GM19193 (cell line): ENCODE data around the gene MAP4K3.

ENCODE experiments used
- POLR2A ChIP-seq: IDR thresholded peaks from 4 replicates; pipeline ENCODE4 v1.6.1; 2011; ENCODE audit not compliant: insufficient read depth, insufficient read length; ENCODE audit errors: extremely low read depth

Gene MAP4K3

DNA sequence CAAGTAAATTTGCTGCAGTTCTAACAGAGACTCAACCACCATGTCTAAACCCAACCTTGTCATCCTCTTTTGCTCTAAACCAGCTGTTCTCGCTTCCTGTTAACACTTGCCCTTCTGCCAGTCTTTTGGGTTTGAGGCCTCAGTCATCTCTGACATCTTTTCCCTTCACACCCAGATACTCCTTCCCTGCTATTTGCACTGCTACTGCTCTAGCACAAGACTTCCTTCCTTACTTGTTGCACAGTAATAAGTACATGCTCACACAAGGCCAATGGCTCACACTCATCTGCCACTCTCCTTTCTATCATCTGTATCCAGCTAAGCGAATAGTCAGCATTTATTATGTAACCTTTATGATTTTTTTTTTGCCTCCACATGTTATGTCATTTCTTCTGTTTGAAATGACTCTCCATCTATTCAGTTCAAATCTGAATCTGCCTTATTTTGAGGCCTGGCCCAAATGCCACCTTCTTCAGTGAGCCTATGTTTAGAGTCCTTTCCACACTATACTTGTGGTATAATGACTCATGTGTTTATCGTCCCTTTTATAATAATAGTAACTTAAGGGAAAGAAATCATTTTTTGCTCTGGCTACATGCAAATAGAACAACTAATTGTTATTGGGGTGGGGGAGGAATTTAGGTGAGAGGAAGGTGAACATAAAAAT is 170.8 kb downstream of the MAP4K3 start:
- TF ChIP-seq POLR2A, result no peak

DNA sequence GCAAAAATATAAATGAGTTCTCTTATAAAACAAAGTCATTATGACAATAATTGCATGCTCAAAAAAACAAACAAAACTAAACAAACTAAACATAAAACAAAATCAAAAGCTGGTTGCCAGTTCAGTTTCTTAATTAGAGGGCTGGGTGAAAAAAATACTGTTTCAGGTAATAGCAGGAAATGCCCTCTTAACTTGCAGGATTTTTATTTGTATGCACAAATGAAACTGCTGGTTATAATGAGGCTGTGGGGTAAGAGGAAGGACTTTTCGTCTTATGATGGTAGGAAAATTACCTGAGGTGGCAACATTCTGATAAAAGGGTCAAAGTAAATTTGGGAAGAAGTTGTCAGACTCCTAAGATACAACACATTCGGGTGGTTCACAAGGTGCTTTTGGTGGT is 171.8 kb downstream of the MAP4K3 start:
- TF ChIP-seq POLR2A, result no peak

DNA sequence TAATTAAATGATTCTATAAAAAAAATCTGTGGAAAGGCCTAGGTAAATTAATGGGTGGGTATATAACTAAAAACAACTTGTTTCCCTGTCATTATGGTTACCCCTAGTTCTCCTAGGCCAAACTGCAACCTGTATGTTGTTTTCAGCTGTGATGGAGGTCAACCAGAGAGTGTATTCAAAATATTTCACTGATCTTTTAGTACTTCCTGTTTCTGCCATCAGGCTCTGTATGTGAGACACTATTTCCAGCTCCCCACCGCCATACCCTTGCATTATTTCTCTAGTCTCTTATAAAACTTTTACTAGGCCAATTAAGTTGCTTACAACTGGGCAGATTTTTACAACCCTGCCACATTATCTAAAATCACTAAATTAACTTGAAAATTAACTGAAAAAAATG is 172.4 kb downstream of the MAP4K3 start:
- no peak for TF ChIP-seq POLR2A

DNA sequence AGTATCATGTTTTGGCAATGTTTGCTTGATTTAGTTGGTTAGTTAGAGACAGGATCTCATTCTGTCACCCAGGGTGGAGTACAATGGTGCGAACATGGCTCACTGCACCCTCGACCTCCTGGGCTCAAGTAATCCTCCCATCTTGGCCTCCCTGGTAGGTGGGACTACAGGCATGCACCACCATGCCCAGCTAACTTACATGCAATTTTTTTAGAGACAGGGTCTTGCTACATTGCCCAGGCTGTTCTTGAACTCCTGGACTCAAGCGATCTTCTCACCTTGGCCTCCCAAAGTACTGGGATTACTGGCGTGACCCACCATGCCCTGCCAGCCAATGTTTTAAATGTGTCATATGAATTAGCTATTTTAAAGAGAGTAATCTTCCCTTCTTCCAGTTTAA is 177.0 kb downstream of the MAP4K3 start:
- no peak for TF ChIP-seq POLR2A

DNA sequence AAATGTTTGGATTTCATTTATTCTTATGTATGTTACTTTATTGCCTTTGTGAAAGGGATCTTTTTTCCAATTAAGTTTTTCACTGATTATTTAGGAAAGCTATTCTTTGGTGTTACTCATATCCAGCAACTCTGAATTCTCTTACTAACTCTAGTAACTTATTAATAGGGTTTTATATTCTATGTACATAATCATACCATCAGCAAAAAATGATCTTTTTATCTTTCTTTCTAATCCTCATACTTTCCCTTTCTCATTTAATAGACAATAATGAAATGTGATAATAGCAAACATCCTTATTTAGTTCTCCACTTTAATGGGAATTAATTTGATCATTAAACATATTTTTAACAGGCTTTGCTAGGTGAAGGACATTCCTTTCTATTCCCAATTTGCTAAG is 181.0 kb downstream of the MAP4K3 start:
- TF ChIP-seq POLR2A, result no peak

GRCh38 chr2:39252888-39253518 is 184.1 kb downstream of the MAP4K3 start:
- TF ChIP-seq POLR2A, result no peak

DNA sequence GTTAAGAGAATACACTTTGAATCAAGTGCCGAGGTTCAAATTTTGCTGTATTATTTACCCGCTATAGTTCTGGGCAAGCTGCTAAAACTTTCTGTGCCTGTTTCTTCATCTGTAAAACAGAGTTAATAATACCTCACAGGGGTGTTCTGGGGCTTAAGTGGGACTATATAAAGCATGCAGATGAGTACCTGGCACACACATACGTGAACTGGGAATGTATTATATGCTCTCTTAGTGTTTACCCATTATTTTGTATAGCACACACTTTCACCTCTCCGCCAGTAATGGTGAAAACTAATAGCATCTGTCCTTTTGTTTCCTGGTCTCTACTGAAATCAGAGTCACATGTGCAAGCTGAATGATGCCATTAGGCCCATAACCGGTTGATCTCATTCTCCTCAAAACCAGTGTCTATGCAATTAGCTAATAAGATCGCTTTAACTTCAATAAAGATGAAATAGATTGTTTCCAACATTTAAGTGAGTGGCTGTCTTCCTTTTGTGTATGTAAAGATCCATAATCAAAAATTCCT is 189.5 kb downstream of the MAP4K3 start:
- TF ChIP-seq POLR2A, result no peak

GRCh38 chr2:39246382-39246980 is 190.6 kb downstream of the MAP4K3 start:
- no peak for TF ChIP-seq POLR2A

DNA sequence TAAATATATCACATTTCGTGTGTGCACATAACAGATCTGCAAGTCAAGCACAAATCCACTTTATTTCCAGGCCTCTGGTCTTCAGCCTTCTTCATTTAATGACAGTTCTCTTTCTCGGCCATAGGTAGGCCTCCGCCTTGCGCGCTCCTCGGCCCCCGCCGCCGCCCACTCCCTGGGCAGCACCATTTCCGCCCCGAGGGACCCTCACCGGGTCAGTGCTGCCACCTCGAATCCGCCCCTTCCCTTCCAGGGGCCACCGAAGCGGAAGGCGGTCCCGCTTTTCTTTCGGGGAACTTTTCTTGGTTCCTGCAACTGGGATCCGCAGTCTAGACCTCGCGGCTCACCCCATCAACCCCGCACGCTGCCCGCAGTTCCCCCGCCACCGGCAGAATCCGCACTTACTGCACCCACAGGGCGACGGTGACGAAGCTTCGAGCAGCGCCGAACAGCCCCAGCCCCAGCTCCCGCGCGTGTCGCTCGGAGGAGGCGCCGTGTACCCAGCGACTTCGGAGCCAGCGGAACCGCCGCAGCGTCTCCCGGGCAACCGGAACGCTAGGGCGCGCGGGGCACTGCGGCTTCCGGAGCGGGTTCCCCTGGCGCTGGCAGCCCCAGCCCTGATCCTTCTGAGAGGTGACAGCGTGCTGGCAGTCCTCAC is 193.5 kb downstream of the MAP4K3 start, which contains the start of gene CDKL4:
TSS of gene CDKL4 (minus strand) at position 502 of the 655 bp plus-strand sequence.
- TF ChIP-seq POLR2A, result no peak

DNA sequence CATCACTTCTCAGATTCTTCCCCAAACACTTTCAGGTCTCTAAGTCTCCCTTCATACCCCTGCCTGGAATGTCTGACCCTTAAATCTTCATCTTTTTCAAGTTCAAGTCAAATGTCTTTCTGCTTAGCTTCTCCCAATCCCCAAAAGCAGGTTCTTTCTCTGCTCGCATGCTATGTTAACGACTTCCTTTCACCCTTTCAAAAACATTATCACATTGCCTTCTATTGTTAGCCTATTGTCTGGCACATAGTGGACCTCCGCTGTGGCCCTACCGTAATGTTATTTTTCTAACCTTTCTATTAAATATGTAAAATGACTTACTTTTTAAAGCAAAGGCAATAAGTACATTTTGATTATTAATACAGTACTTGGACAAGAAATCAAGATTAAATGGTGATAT is 195.5 kb downstream of the MAP4K3 start:
- TF ChIP-seq POLR2A, result no peak

- no peak for TF ChIP-seq POLR2A
Observed at GRCh38 chr2:39240758-39241157, 196.3 kb downstream of the MAP4K3 start.

- TF ChIP-seq POLR2A, result no peak
Observed at GRCh38 chr2:39234754-39235153, 202.3 kb downstream of the MAP4K3 start.

DNA sequence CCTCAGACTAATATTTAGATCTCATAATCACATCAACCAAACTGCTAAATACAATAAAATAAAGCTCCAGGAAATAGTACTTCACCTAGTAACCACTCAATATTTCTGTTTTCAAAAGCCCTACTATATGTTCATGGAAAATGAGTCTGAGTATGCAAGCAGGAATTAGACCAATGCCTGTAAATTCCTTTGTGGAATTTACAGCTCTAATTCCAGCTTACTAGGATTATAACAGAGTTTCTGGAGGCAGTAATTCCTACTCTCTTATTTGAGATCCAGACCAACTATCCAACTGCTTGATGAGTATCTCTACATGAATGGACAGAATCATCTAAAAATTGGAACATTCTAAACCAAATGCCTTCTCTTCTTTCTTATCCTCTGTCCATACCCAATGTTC is 204.9 kb downstream of the MAP4K3 start:
- TF ChIP-seq POLR2A, result no peak

GRCh38 chr2:39228413-39229209 is 208.5 kb downstream of the MAP4K3 start:
- no peak for TF ChIP-seq POLR2A
